ENCODE results near the gene SGSH. TPM values are rescaled to one million over a fixed set of nuclear protein-coding genes. Genes with fewer than 3 reads are reported as not detected.

SGSH gene
- total RNA-seq, 2 donors from 2014 or later = 40.4 to 42.5 TPM

DNA sequence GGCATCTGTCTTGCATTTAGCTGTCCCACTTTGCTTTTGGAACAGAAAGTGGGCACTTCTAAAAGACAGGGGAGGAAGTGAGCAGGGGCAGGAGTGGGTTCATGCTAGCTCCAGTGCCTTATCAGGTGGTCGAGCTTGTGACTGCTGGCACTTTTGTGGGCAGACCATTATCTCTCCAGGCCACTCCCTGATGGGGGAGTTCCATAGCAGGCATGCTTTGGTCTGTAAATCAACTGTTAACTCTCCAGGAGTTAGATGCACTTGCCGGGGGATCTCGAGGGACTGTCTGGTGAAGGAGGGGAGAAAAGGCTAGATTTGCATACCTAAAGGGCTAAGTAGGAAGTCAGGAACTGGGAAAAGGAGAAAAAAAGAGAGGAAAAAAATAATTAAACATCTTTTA, 59.6 kb downstream of the SGSH start:
- Histone ChIP-seq H3K9me3 (ENCODE audit: control insufficient read depth, low read length) (peaks cover 27% of the 10 kb centered on the region), H3K27me3 (ENCODE audit: control insufficient read depth, insufficient read depth, low read length, poor library complexity, severe bottlenecking) (no peaks in the 10 kb centered on the region), H3K36me3 (ENCODE audit: control insufficient read depth, insufficient read depth, low read length) (no peaks in the 10 kb centered on the region), H3K4me3 (ENCODE audit: low read length) (no peak overlapping the region), H3K27ac (ENCODE audit: low read depth, low read length) (no peak overlapping the region), H3K9ac (ENCODE audit: extremely low read depth, low read length, poor library complexity, severe bottlenecking) (no peak overlapping the region), H3K4me1 (ENCODE audit: control insufficient read depth, insufficient read depth, low read length) (no peaks in the 10 kb centered on the region)
- Mint-ChIP-seq H3K4me1 (peaks cover 15% of the 10 kb centered on the region), H3K4me3 (no peak overlapping the region), H3K36me3 (ENCODE audit: low read depth) (peaks cover 3% of the 10 kb centered on the region), H3K9me3 (peaks cover 24% of the 10 kb centered on the region), H3K27me3 (ENCODE audit: insufficient read depth) (no peaks in the 10 kb centered on the region), H3K27ac (no peak overlapping the region)
- no peak for DNase-seq
- 29 to 31% methylated on average over 3 of the region's 3 CpGs for WGBS, 2 experiments (ENCODE audit: insufficient coverage in 1 of 2, insufficient read length in 1 of 2)
- TF ChIP-seq CTCF (conservative IDR thresholded peaks at IDR 0.05) = no peak

Other genes with a start within 250 kb of the SGSH start
- 100 to 1,000 TPM in 1 of 2 donors, 10 to 100 TPM in 1; 88.2 to 116 TPM for gene TBC1D16, start 184.5 kb downstream of the SGSH start, total RNA-seq
- gene CCDC40, start 183.7 kb downstream of the SGSH start, total RNA-seq = 10 to 100 TPM; 21.7 to 38.9 TPM
- gene GAA, start 118.8 kb downstream of the SGSH start, total RNA-seq = 10 to 100 TPM; 46.4 to 72.3 TPM
- gene EIF4A3, start 73.2 kb downstream of the SGSH start, total RNA-seq = 100 to 1,000 TPM; 107 to 110 TPM
- under 1 TPM in 1 of 2 donors, not detected in 1; 0.31 TPM for gene CARD14, start 50.3 kb downstream of the SGSH start, total RNA-seq
- 10 to 100 TPM; 43.7 to 48.2 TPM for gene SLC26A11, start 94 bp upstream of the SGSH start, total RNA-seq
- gene RNF213, start 40.5 kb upstream of the SGSH start, total RNA-seq = 100 to 1,000 TPM in 1 of 2 donors, 10 to 100 TPM in 1; 98.8 to 136 TPM
- 10 to 100 TPM; 38.8 to 47.1 TPM for gene ENDOV, start 194.8 kb upstream of the SGSH start, total RNA-seq